HL-60 (cell line): ENCODE results near the gene FOXI2.

Experiments used
- DNase-seq, 2 experiments: peaks; one replicate each; pipeline ENCODE4 v3.0.0-alpha.2; 2010 to 2020; ENCODE audit warnings: low read depth in 1 of 2, low spot score in 1 of 2
- H3K27ac ChIP-seq: fragments of 250-450 bp; sonication (Bioruptor Pico); replicated peaks from 2 replicates; pipeline ENCODE4 v1.5.1; 2020; ENCODE audit warnings: mild to moderate bottlenecking, moderate library complexity
- H3K27me3 ChIP-seq: fragments of 250-450 bp; sonication (Bioruptor Pico); 2 replicates; pipeline ENCODE4 v1.5.1; 2021; ENCODE audit warnings: mild to moderate bottlenecking, moderate library complexity; ENCODE audit not compliant: insufficient read depth, poor library complexity, severe bottlenecking
- H3K4me3 ChIP-seq: replicated peaks from 2 replicates; pipeline ENCODE4 v1.5.1; 2011; ENCODE audit warnings: mild to moderate bottlenecking, control low read depth, low read length; ENCODE audit not compliant: insufficient read depth
- CTCF ChIP-seq: IDR thresholded peaks from one replicate; pipeline ENCODE4 v1.5.1; 2011; ENCODE audit warnings: low read length, control low read depth, inconsistent platforms; ENCODE audit not compliant: insufficient read depth
- GABPA ChIP-seq: IDR thresholded peaks from 2 replicates; pipeline ENCODE4 v1.6.1; 2012; ENCODE audit warnings: low read depth
- POLR2AphosphoS5 ChIP-seq: IDR thresholded peaks from 2 replicates; pipeline ENCODE4 v1.6.1; 2012; ENCODE audit warnings: low read depth
- REST ChIP-seq: IDR thresholded peaks from 2 replicates; pipeline ENCODE4 v1.6.1; 2012; ENCODE audit warnings: low read depth; ENCODE audit not compliant: insufficient replicate concordance
- SPI1 ChIP-seq: IDR thresholded peaks from 2 replicates; pipeline ENCODE4 v1.6.1; 2012; ENCODE audit warnings: low read depth, mild to moderate bottlenecking, borderline replicate concordance

The FOXI2 gene

GRCh38 chr10:127743205-127743604 lies 6.2 kb downstream of the FOXI2 start:
- H3K27ac ChIP-seq, result no peak overlapping the region
- no peaks in the 10 kb centered on the region for H3K27me3 ChIP-seq
- DNase-seq, result no peak
- TF ChIP-seq REST, result no peak
- no peak for TF ChIP-seq CTCF
- TF ChIP-seq GABPA, result no peak
- no peak for TF ChIP-seq POLR2AphosphoS5
- H3K4me3 ChIP-seq, result no peak overlapping the region

- TF ChIP-seq CTCF (no peak), REST (no peak), POLR2AphosphoS5 (no peak), GABPA (no peak), SPI1 (no peak)
- no peak overlapping the region for H3K27ac ChIP-seq
- no peak for DNase-seq
- no peak overlapping the region for H3K4me3 ChIP-seq
- H3K27me3 ChIP-seq, result no peaks in the 10 kb centered on the region
Measured at GRCh38 chr10:127744956-127745355, 8.0 kb downstream of the FOXI2 start.

DNA sequence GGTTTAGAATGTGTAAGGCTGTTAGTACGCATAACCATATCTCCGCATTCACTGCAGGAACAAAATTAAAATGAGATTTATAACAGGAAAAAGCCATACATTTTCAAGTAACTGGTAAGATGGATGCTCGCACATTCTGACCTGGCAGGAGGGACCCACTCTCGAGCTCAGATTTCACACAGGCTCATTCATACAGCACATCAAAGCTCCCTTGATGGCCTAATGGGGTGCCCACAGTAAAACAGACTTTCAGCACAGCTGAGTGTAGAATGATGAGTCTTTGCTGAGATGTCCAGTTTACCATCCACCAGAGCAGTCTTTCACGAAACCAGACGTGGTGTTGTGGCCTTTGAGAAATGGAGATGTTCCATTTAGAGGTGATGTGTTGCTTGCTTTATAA lies 8.9 kb downstream of the FOXI2 start:
- no peaks in the 10 kb centered on the region for H3K27me3 ChIP-seq
- H3K4me3 ChIP-seq, result no peak overlapping the region
- no peak overlapping the region for H3K27ac ChIP-seq
- no peak for DNase-seq
- no peak for TF ChIP-seq CTCF
- TF ChIP-seq GABPA, result no peak
- no peak for TF ChIP-seq POLR2AphosphoS5
- TF ChIP-seq SPI1, result no peak
- TF ChIP-seq REST, result no peak
